Lung (tissue), 12 donors: ENCODE measurements around the gene NTRK3. TPM values are rescaled to one million over a fixed set of nuclear protein-coding genes. Genes with fewer than 3 reads are reported as not detected.

Experiments
- ATAC-seq: fragments of 200-7000 bp; cut with Tn5 transposase; one replicate; pipeline ENCODE4 v1.9.1; 2020; ENCODE audit warnings: moderate number of reproducible peaks; ENCODE audit not compliant: insufficient read depth, low FRiP score
- DNase-seq, 3 donors: peaks; one replicate each; pipeline ENCODE4 v3.0.0-alpha.2; 2013 to 2017
- H3K27ac ChIP-seq, 2 donors: one replicate each; pipeline ENCODE4 v1.5.1; 2013; ENCODE audit warnings: mild to moderate bottlenecking in 2 of 2, moderate library complexity in 2 of 2, control low read depth in 1 of 2, inconsistent platforms in 1 of 2, low read depth in 1 of 2, low read length in 1 of 2
- H3K27me3 ChIP-seq, 3 donors: one replicate each; pipeline ENCODE4 v1.5.1; 2013; ENCODE audit warnings: low read length in 2 of 3; ENCODE audit not compliant: control insufficient read depth in 3 of 3, insufficient read depth in 3 of 3
- H3K36me3 ChIP-seq, 4 donors: one replicate each; pipeline ENCODE4 v1.5.1; 2013; ENCODE audit warnings: low read length in 4 of 4, mild to moderate bottlenecking in 1 of 4, moderate library complexity in 1 of 4; ENCODE audit not compliant: control insufficient read depth in 4 of 4, insufficient read depth in 4 of 4
- H3K4me1 ChIP-seq, 5 donors: one replicate each; pipeline ENCODE4 v1.5.1; 2013; ENCODE audit warnings: low read length in 5 of 5, mild to moderate bottlenecking in 2 of 5, moderate library complexity in 1 of 5; ENCODE audit not compliant: control insufficient read depth in 5 of 5, insufficient read depth in 5 of 5
- H3K4me3 ChIP-seq: one replicate; pipeline ENCODE4 v1.5.1; 2013; ENCODE audit warnings: mild to moderate bottlenecking, control low read depth, moderate library complexity
- H3K9ac ChIP-seq, 2 donors: one replicate each; pipeline ENCODE4 v1.5.1; 2013; ENCODE audit warnings: low read length in 2 of 2, control low read depth in 1 of 2; ENCODE audit not compliant: insufficient read depth in 1 of 2
- H3K9me3 ChIP-seq, 4 donors: one replicate each; pipeline ENCODE4 v1.5.1; 2013; ENCODE audit warnings: low read length in 3 of 4, mild to moderate bottlenecking in 1 of 4, moderate library complexity in 1 of 4; ENCODE audit not compliant: control insufficient read depth in 4 of 4, insufficient read depth in 3 of 4
- WGBS, 2 donors: extraction: QIAGEN DNeasy Blood & Tissue Kit; methylation state at CpG; one replicate each; pipeline ENCODE4 v1.1.7; 2013; 5-methylcytosine and 5-hydroxymethylcytosine counted together
- polyA plus RNA-seq, 2 donors: library from polyadenylated mRNA; stranded (reverse); fragments of 200-250 nt; gene quantifications; one replicate each; pipeline ENCODE4 v1.2.1, GENCODE V29; 2013
- total RNA-seq, 2 donors: library from RNA; depleted of rRNA in 1 of 2; stranded (reverse); fragments of >200 nt in 1 of 2; gene quantifications; one replicate each; pipeline ENCODE4 v1.2.1, GENCODE V29; 2014 to 2021
- TF ChIP-seq, protein P1 (sequence below): IDR thresholded peaks from 2 replicates; pipeline ENCODE4 v1.5.1; 2012; ENCODE audit warnings: mild to moderate bottlenecking; ENCODE audit errors: control extremely low read depth, extremely low read depth
- donor health status: control.
- donor health status: control.
- donor health status: Bipolar disorder and iron deficiency.
- donor health status: healthy.
- donor health status: DM: yes; HTN: yes; CAD: no.

Gene NTRK3
- total and polyA plus RNA-seq, 4 donors = 0.44 to 11.0 (median 4.2) TPM

DNA sequence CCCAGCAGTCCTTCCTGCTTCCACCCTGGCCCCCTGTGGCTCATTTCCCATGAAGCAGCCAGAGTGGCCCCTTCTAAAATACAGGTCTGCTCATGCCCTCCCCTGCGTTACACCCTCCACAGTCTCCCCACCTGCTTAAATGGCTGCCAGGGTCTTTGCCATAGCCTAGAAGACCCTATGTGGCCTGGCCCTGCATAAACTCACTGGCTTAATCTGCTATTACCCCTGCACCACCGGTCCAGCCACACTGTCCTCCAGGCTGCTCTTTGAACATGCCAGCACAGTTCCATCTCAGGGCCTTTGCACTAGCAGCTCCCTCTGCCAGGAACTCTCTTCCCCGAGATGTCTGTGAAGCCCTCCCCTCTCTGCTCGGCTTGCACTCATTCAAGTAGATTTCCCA, 166.8 kb downstream of the NTRK3 start:
- no peak for ATAC-seq
- TF ChIP-seq, protein P1, sequence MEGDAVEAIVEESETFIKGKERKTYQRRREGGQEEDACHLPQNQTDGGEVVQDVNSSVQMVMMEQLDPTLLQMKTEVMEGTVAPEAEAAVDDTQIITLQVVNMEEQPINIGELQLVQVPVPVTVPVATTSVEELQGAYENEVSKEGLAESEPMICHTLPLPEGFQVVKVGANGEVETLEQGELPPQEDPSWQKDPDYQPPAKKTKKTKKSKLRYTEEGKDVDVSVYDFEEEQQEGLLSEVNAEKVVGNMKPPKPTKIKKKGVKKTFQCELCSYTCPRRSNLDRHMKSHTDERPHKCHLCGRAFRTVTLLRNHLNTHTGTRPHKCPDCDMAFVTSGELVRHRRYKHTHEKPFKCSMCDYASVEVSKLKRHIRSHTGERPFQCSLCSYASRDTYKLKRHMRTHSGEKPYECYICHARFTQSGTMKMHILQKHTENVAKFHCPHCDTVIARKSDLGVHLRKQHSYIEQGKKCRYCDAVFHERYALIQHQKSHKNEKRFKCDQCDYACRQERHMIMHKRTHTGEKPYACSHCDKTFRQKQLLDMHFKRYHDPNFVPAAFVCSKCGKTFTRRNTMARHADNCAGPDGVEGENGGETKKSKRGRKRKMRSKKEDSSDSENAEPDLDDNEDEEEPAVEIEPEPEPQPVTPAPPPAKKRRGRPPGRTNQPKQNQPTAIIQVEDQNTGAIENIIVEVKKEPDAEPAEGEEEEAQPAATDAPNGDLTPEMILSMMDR = no peak
- peak overlapping the region in 1 of 2 donors; percentile 44 for H3K27ac ChIP-seq

DNA sequence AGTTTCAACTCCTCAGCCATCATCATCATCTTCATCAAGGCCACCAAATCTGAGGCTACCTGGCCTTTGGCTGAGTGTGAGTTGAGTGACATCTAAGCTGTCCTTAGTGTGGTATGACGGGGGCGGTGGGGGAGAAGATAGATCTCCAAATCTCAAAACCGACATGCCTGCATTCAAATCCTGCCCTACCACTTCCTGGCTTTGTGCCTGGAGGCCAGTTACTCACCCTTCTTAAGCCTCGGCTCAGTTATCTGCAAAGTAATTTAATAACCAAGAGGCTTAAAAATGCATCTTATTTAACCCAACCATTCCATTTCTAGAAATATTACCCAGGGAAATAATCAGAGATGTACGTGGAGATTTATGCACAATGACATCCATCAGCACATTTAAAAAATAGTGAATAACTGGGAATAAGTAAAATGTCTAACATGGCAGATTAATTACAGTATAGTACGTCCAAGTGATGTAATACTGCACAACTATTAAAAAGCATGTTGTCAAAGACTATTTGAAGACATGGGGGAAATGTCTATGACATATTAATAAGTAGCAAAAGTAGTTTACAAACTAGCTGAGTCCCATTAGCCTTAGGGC, 167.4 kb downstream of the NTRK3 start:
- ATAC-seq (no peak), DNase-seq (no peak)
- no peak overlapping the region for H3K4me3 ChIP-seq
- no peaks in the 10 kb centered on the region for H3K27me3 ChIP-seq
- TF ChIP-seq, protein P1 = no peak
- WGBS, 2 donors = 45 to 48% methylated on average over 6 of the region's 6 CpGs
- H3K27ac ChIP-seq = no peak overlapping the region
- peaks cover 0 to 15% (median 0%) of the 10 kb centered on the region in 4 donors for H3K9me3 ChIP-seq
- H3K4me1 ChIP-seq = peaks cover 0 to 43% (median 17%) of the 10 kb centered on the region in 5 donors
- H3K36me3 ChIP-seq = no peaks in the 10 kb centered on the region
- H3K9ac ChIP-seq = no peak overlapping the region

More for the DNA sequence above, 166.8 kb downstream of the NTRK3 start:
- H3K36me3 ChIP-seq = no peaks in the 10 kb centered on the region
- DNase-seq = peak in 1 of 3 donors; percentile 60
- no peaks in the 10 kb centered on the region for H3K27me3 ChIP-seq
- H3K4me1 ChIP-seq = peaks cover 0 to 37% (median 11%) of the 10 kb centered on the region in 5 donors
- peaks cover 0 to 14% (median 0%) of the 10 kb centered on the region in 4 donors for H3K9me3 ChIP-seq
- H3K4me3 ChIP-seq = no peak overlapping the region
- 50 to 65% methylated on average over 4 of the region's 4 CpGs for WGBS, 2 donors
- H3K9ac ChIP-seq = no peak overlapping the region

DNA sequence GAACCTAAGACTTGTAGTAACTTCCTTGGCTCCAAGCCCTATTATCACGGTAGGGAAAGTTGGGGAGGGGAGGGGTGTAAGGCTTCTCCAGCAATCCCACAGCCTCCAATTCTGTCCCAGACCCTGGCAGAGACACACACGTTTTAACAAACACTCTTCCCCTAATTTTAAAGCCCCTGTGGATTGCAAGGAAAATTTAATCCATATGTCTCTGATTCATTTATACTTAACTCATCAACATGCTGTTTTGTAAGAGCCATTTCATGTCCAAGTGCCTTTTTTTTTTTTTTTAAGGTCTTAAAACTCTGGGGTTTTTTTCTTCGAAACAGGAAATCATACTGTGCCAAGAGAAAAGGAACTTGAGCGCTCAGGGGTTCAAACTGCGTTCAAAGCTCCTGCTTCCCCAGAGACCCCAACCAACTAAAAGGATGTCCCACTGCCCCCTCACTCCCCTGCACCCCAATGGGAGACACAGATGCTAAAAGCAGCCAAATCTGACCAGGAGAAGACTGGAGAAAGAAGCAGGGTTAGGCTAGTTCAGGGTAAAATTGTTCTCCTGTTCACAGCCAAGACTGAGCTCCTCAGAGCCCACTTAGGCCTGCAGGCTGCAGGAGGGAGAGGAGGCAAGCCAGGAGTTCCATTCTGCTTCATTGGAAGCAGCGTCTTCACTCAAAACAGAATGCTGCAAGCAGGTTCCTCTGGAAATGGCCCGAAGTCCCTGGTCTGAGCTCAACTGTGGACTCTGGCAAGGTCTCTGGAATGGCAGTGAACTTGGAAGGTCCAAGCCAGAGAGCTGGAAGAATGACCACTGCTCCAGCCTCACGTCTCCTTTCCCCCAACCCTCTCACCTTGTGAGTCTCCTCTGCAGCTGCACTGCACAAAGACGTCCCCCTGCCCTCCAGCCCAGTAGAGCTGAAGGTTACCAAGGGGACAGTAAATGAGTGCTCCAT, 172.5 kb downstream of the NTRK3 start:
- Histone ChIP-seq H3K36me3 (no peaks in the 10 kb centered on the region), H3K9ac (no peak overlapping the region), H3K9me3 (peaks cover 0 to 11% (median 0%) of the 10 kb centered on the region in 4 donors), H3K27me3 (no peaks in the 10 kb centered on the region), H3K4me3 (no peak overlapping the region), H3K4me1 (peaks cover 0 to 31% (median 17%) of the 10 kb centered on the region in 5 donors), H3K27ac (no peak overlapping the region)
- WGBS, 2 donors = 39 to 43% methylated on average over 9 of the region's 9 CpGs
- DNase-seq (peak; percentile 80 to 95 (median 90)), ATAC-seq (no peak)
- TF ChIP-seq, protein P1 = no peak
